GM12878 (cell line): ENCODE measurements around the gene TRIM22. TPM values are rescaled to one million over a fixed set of nuclear protein-coding genes. Genes with fewer than 3 reads are reported as not detected.

ENCODE experiments used
- ATAC-seq: fragments of 200-7000 bp; cut with Tn5 transposase; 3 replicates; pipeline ENCODE4 v1.9.1; 2020; ENCODE audit warnings: mild to moderate bottlenecking, moderate library complexity
- BruUV-seq: library from RNA; stranded (reverse); fragments of 400-500 nt; replicated peaks from 2 replicates; lab custom pipeline; 2021; lab: Mats Ljungman, UMichigan
- CTCF ChIA-PET: fragments of 300-600 bp; sonication (Branson Sonifier 250); formaldehyde crosslinking; extraction: SDS; loops from one replicate; lab custom pipeline; 2021; ENCODE audit warnings: inconsistent platforms; lab: Yijun Ruan, JAX
- POLR2A ChIA-PET: fragments of 350-600 bp; formaldehyde crosslinking; extraction: SDS; loops from one replicate; lab custom pipeline; 2021; ENCODE audit warnings: inconsistent platforms; lab: Charles Lee
- RAD21 ChIA-PET: fragments of 300-600 bp; sonication (Branson Sonifier 250); formaldehyde crosslinking; loops from one replicate; lab custom pipeline; 2023; ENCODE audit warnings: antibody characterized with exemption; ENCODE audit not compliant: unreplicated experiment; lab: Charles Lee
- SMC1A ChIA-PET: fragments of 300-600 bp; sonication (Branson Sonifier 250); formaldehyde crosslinking; loops from one replicate; lab custom pipeline; 2023; ENCODE audit not compliant: unreplicated experiment, uncharacterized antibody; lab: Charles Lee
- DNase-seq: peaks from one replicate; pipeline ENCODE4 v3.0.0-alpha.2; 2011; ENCODE audit warnings: low read depth, low spot score
- FAIRE-seq: peaks from 3 replicates; lab custom pipeline; 2011; peaks lifted over from hg19 to GRCh38; lab: Jason Lieb, UNC
- H2AFZ ChIP-seq: 2 replicates; pipeline ENCODE4 v1.6.0; 2011; ENCODE audit warnings: low read depth, low read length, control low read depth; ENCODE audit not compliant: control insufficient read depth
- H3K27ac ChIP-seq: 2 replicates; pipeline ENCODE4 v1.5.1; 2011; ENCODE audit warnings: control low read depth; ENCODE audit not compliant: control insufficient read depth, insufficient read depth
- H3K27me3 ChIP-seq, 2 experiments: replicated peaks in 1 of 2; 2 replicates each; pipeline versions ENCODE4 v1.6.0 to v1.6.1; 2011; ENCODE audit warnings: low read length in 1 of 2; ENCODE audit not compliant: control insufficient read depth in 2 of 2, insufficient read depth in 2 of 2
- H3K36me3 ChIP-seq, 2 experiments: 2 replicates each; pipeline ENCODE4 v1.5.1; 2011; ENCODE audit warnings: low read length in 1 of 2; ENCODE audit not compliant: control insufficient read depth in 2 of 2, insufficient read depth in 2 of 2
- H3K4me1 ChIP-seq: 2 replicates; pipeline ENCODE4 v1.6.1; 2011; ENCODE audit warnings: mild to moderate bottlenecking, low read length, moderate library complexity, mixed read lengths; ENCODE audit not compliant: control insufficient read depth, insufficient read depth
- H3K4me2 ChIP-seq: 2 replicates; pipeline ENCODE4 v1.6.0; 2011; ENCODE audit warnings: control low read depth; ENCODE audit not compliant: control insufficient read depth, insufficient read depth
- H3K4me3 ChIP-seq: fragments of 200-600 bp; sonication (generic); 2 replicates; pipeline ENCODE4 v1.5.1; 2016
- H3K79me2 ChIP-seq: 2 replicates; pipeline ENCODE4 v1.6.0; 2011; ENCODE audit warnings: low read length; ENCODE audit not compliant: control insufficient read depth, insufficient read depth
- H3K9ac ChIP-seq: 2 replicates; pipeline ENCODE4 v1.8.0; 2011; ENCODE audit warnings: low read length, control low read depth, mixed read lengths; ENCODE audit not compliant: control insufficient read depth, insufficient read depth
- H3K9me3 ChIP-seq: replicated peaks from 3 replicates; pipeline ENCODE4 v1.5.1; 2011; ENCODE audit warnings: mild to moderate bottlenecking, low read length; ENCODE audit not compliant: control insufficient read depth, insufficient read depth
- H4K20me1 ChIP-seq: 2 replicates; pipeline ENCODE4 v1.6.0; 2011; ENCODE audit not compliant: control insufficient read depth, insufficient read depth
- NFXL1 ChIP-seq: fragments of 450-650 bp; IDR thresholded peaks from 2 replicates; pipeline ENCODE4 v1.6.1; 2017; ENCODE audit warnings: antibody characterized with exemption, mild to moderate bottlenecking, borderline replicate concordance
- PML ChIP-seq: IDR thresholded peaks from 2 replicates; pipeline ENCODE4 v1.6.1; 2012; ENCODE audit warnings: low read length, inconsistent platforms
- POLR2AphosphoS2 ChIP-seq: IDR thresholded peaks from 2 replicates; pipeline ENCODE4 v1.6.1; 2011; ENCODE audit warnings: low read depth, mild to moderate bottlenecking, low read length, improper control_type of control experiment, moderate library complexity
- POLR2AphosphoS5 ChIP-seq: IDR thresholded peaks from 2 replicates; pipeline ENCODE4 v1.6.1; 2011; ENCODE audit warnings: mild to moderate bottlenecking, low read length, inconsistent platforms
- SMAD5 ChIP-seq: IDR thresholded peaks from 2 replicates; pipeline ENCODE4 v1.6.1; 2016; ENCODE audit warnings: antibody characterized with exemption, low read depth
- USF2 ChIP-seq: IDR thresholded peaks from 2 replicates; pipeline ENCODE4 v1.6.1; 2011; ENCODE audit warnings: low read depth, low read length, improper control_type of control experiment, borderline replicate concordance
- WGBS: methylation state at CpG from one replicate; pipeline ENCODE4 v1.1.6; 2016; ENCODE audit warnings: low lambda C conversion rate; ENCODE audit not compliant: insufficient replicate concordance, insufficient coverage; ENCODE audit errors: missing lambda C conversion rate; 5-methylcytosine and 5-hydroxymethylcytosine counted together
- in situ Hi-C: fragments of 300-500 bp; cut with MboI; formaldehyde crosslinking; loops from 9 replicates; pipeline ENCODE4 v1.14.3; 2018; ENCODE audit warnings: mixed read lengths
- intact Hi-C: fragments of 100-400 bp; cut with micrococcal nuclease; formaldehyde crosslinking; loops from one replicate; pipeline ENCODE4 v1.14.2; 2022; ENCODE audit not compliant: unreplicated experiment
- polyA plus RNA-seq, 11 experiments: library from polyadenylated mRNA; depleted of rRNA in 4 of 11; unstranded in 6 of 11; stranded (reverse) in 5 of 11; fragments of >200 nt; fragmentation: Nextera tagmentation in 4 of 11; fragmentation: Illumina TruSeq in 1 of 11; extraction: Ambion mirVana in 4 of 11; extraction: Trizol in 1 of 11; gene quantifications; 1 replicate in 1 of 11; 2 replicates in 10 of 11; pipeline versions ENCODE4 v1.2.1 to v1.2.3, GENCODE V29; 2011 to 2016; ENCODE audit warnings: inconsistent platforms in 2 of 11, missing spikeins in 2 of 11, low read depth in 1 of 11
- total RNA-seq, 4 experiments: library from RNA; depleted of rRNA in 3 of 4; stranded (reverse); fragments of >200 nt in 3 of 4; fragmentation: Illumina TruSeq in 1 of 4; extraction: Trizol in 1 of 4; gene quantifications; 2 replicates each; pipeline versions ENCODE4 v1.2.1 to v1.2.3, GENCODE V29; 2013 to 2021

TRIM22 gene
- total and polyA plus RNA-seq, 10 of the 15 experiments (the other 5 are each of a cell fraction or from before 2014, with no cell fraction given): 116 to 485 (median 204) TPM

- no peak overlapping the region for H3K27ac ChIP-seq
- TF ChIP-seq POLR2AphosphoS5: peak; percentile 8; the same call in 1 of the 2 replicates
- no peak for TF ChIP-seq NFXL1
- TF ChIP-seq SMAD5: no peak
- no peak for TF ChIP-seq USF2
- TF ChIP-seq POLR2AphosphoS2: no peak
- TF ChIP-seq PML: no peak
- DNase-seq (no peak), FAIRE-seq (no peak), ATAC-seq (no peak)
- SMC1A ChIA-PET: no interaction called here
- RAD21 ChIA-PET: interaction anchor here (2.8 kb wide), 1 partner anchor 10 kb away, joined by 10 read pairs; the partner anchor contains the start of gene TRIM5
- H3K27me3 ChIP-seq: no peaks in the 10 kb centered on the region
- CTCF ChIA-PET: interaction anchor here (1.0 to 1.1 kb wide), 2 partner anchors 11 to 16 kb away, joined by 5 to 6 read pairs; partner anchors contain the start of gene TRIM5
- no peak overlapping the region for H3K9ac ChIP-seq
- no peaks in the 10 kb centered on the region; the same call in 2 of the 3 replicates for H3K9me3 ChIP-seq
- peaks cover 5% of the 10 kb centered on the region; the same call in 1 of the 2 replicates for H4K20me1 ChIP-seq
- POLR2A ChIA-PET: interaction anchor here (0.9 to 1.8 kb wide), 2 partner anchors 11 to 71 kb away, joined by 5 to 6 read pairs; partner anchors contain the start of genes TRIM34 and TRIM5
- intact Hi-C loops: loop anchor here (10.0 kb wide), 1 partner anchor 1049 kb away; no protein-coding TSS in a partner anchor
- H3K4me3 ChIP-seq: no peak overlapping the region
- no peak overlapping the region for H3K4me2 ChIP-seq
- peaks cover 6 to 39% of the 10 kb centered on the region in 2 experiments for H3K36me3 ChIP-seq
- in situ Hi-C loops: loop anchor here (25.0 kb wide), 2 partner anchors 1817 to 1833 kb away; partner anchors contain the start of genes PPFIBP2 and STIM1
- BruUV-seq: no TSS peak
- H3K79me2 ChIP-seq: peaks cover 75% of the 10 kb centered on the region
- no peak overlapping the region for H2AFZ ChIP-seq
- H3K4me1 ChIP-seq: no peaks in the 10 kb centered on the region; the same call in 1 of the 2 replicates
- 100% methylated on average over 1 of the region's 1 CpG for WGBS
Measured at GRCh38 chr11:5695580-5695979, 6.0 kb downstream of the TRIM22 start.
